ENCODE measurements around the gene KCNH6. TPM values are rescaled to one million over a fixed set of nuclear protein-coding genes. Genes with fewer than 3 reads are reported as not detected.

Gene KCNH6
- total and polyA plus RNA-seq, 5 donors from 2014 or later: not detected

GRCh38 chr17:63534816-63535455 is 11.8 kb downstream of the KCNH6 start:
- Histone ChIP-seq H3K27me3 (ENCODE audit: control insufficient read depth, insufficient read depth, low read length) (no peaks in the 10 kb centered on the region), H3K4me3 (ENCODE audit: low read depth, low read length) (no peak overlapping the region), H3K36me3 (ENCODE audit: control insufficient read depth, insufficient read depth, low read length) (no peaks in the 10 kb centered on the region), H3K4me1 (ENCODE audit: control insufficient read depth, insufficient read depth, low read length, poor library complexity, severe bottlenecking) (peaks cover 6% of the 10 kb centered on the region), H3K27ac (ENCODE audit: insufficient read depth, low read length, poor library complexity, severe bottlenecking) (no peak overlapping the region), H3K9me3 (ENCODE audit: control insufficient read depth in 2 of 2, low read length in 2 of 2) (no peaks in the 10 kb centered on the region)
- Mint-ChIP-seq H3K27ac (no peak overlapping the region), H3K36me3 (no peaks in the 10 kb centered on the region), H3K4me1 (peaks cover 0 to 11% (median 0%) of the 10 kb centered on the region in 4 donors), H3K4me3 (no peak overlapping the region), H3K27me3 (peaks cover 15% of the 10 kb centered on the region), H3K9me3 (peaks cover 0 to 4% (median 0%) of the 10 kb centered on the region in 7 donors)
- ATAC-seq (ENCODE audit: low read depth in 2 of 2) (no peak), DNase-seq (no peak)

GRCh38 chr17:63535640-63536039 is 12.5 kb downstream of the KCNH6 start:
- no peak for ATAC-seq (ENCODE audit: low read depth in 2 of 2)
- Histone ChIP-seq H3K9me3 (ENCODE audit: control insufficient read depth in 2 of 2, low read length in 2 of 2) (no peaks in the 10 kb centered on the region), H3K27ac (ENCODE audit: insufficient read depth, low read length, poor library complexity, severe bottlenecking) (no peak overlapping the region), H3K4me1 (ENCODE audit: control insufficient read depth, insufficient read depth, low read length, poor library complexity, severe bottlenecking) (peaks cover 6% of the 10 kb centered on the region), H3K27me3 (ENCODE audit: control insufficient read depth, insufficient read depth, low read length) (no peaks in the 10 kb centered on the region), H3K36me3 (ENCODE audit: control insufficient read depth, insufficient read depth, low read length) (no peaks in the 10 kb centered on the region), H3K4me3 (ENCODE audit: low read depth, low read length) (no peak overlapping the region)
- no peaks in the 10 kb centered on the region for H3K36me3 Mint-ChIP-seq
- peaks cover 0 to 11% (median 0%) of the 10 kb centered on the region in 4 donors for H3K4me1 Mint-ChIP-seq
- H3K27me3 Mint-ChIP-seq: peaks cover 15% of the 10 kb centered on the region
- H3K27ac Mint-ChIP-seq: no peak overlapping the region
- H3K9me3 Mint-ChIP-seq: peaks cover 0 to 4% (median 0%) of the 10 kb centered on the region in 7 donors
- no peak overlapping the region for H3K4me3 Mint-ChIP-seq
- no peak for DNase-seq

- no peak for ATAC-seq (ENCODE audit: low read depth in 2 of 2)
- H3K27ac Mint-ChIP-seq: no peak overlapping the region
- Histone ChIP-seq H3K9me3 (ENCODE audit: control insufficient read depth in 2 of 2, low read length in 2 of 2) (no peaks in the 10 kb centered on the region), H3K27me3 (ENCODE audit: control insufficient read depth, insufficient read depth, low read length) (no peaks in the 10 kb centered on the region), H3K36me3 (ENCODE audit: control insufficient read depth, insufficient read depth, low read length) (no peaks in the 10 kb centered on the region), H3K4me1 (ENCODE audit: control insufficient read depth, insufficient read depth, low read length, poor library complexity, severe bottlenecking) (peaks cover 6% of the 10 kb centered on the region), H3K27ac (ENCODE audit: insufficient read depth, low read length, poor library complexity, severe bottlenecking) (no peak overlapping the region), H3K4me3 (ENCODE audit: low read depth, low read length) (no peak overlapping the region)
- peaks cover 26% of the 10 kb centered on the region for H3K27me3 Mint-ChIP-seq
- DNase-seq: no peak
- H3K4me3 Mint-ChIP-seq: no peak overlapping the region
- peaks cover 0 to 11% (median 0%) of the 10 kb centered on the region in 4 donors for H3K4me1 Mint-ChIP-seq
- no peaks in the 10 kb centered on the region for H3K36me3 Mint-ChIP-seq
- peaks cover 0 to 4% (median 0%) of the 10 kb centered on the region in 7 donors for H3K9me3 Mint-ChIP-seq
Measured at GRCh38 chr17:63537001-63537400, 13.8 kb downstream of the KCNH6 start.

- DNase-seq (no peak), ATAC-seq (ENCODE audit: low read depth in 2 of 2) (peak in 1 of 2 donors; percentile 22)
- Mint-ChIP-seq H3K4me1 (peaks cover 0 to 11% (median 0%) of the 10 kb centered on the region in 4 donors), H3K9me3 (peaks cover 0 to 4% (median 0%) of the 10 kb centered on the region in 7 donors), H3K36me3 (no peaks in the 10 kb centered on the region), H3K27me3 (peaks cover 26% of the 10 kb centered on the region), H3K27ac (no peak overlapping the region), H3K4me3 (peak overlapping the region in 1 of 4 donors; percentile 58)
- no peak overlapping the region for H3K27ac ChIP-seq (ENCODE audit: insufficient read depth, low read length, poor library complexity, severe bottlenecking)
- no peaks in the 10 kb centered on the region for H3K36me3 ChIP-seq (ENCODE audit: control insufficient read depth, insufficient read depth, low read length)
- no peaks in the 10 kb centered on the region for H3K27me3 ChIP-seq (ENCODE audit: control insufficient read depth, insufficient read depth, low read length)
- H3K4me3 ChIP-seq (ENCODE audit: low read depth, low read length): no peak overlapping the region
- H3K4me1 ChIP-seq (ENCODE audit: control insufficient read depth, insufficient read depth, low read length, poor library complexity, severe bottlenecking): peaks cover 6% of the 10 kb centered on the region
- no peaks in the 10 kb centered on the region for H3K9me3 ChIP-seq (ENCODE audit: control insufficient read depth in 2 of 2, low read length in 2 of 2)
Measured at GRCh38 chr17:63537991-63538692, 15.0 kb downstream of the KCNH6 start.

DNA sequence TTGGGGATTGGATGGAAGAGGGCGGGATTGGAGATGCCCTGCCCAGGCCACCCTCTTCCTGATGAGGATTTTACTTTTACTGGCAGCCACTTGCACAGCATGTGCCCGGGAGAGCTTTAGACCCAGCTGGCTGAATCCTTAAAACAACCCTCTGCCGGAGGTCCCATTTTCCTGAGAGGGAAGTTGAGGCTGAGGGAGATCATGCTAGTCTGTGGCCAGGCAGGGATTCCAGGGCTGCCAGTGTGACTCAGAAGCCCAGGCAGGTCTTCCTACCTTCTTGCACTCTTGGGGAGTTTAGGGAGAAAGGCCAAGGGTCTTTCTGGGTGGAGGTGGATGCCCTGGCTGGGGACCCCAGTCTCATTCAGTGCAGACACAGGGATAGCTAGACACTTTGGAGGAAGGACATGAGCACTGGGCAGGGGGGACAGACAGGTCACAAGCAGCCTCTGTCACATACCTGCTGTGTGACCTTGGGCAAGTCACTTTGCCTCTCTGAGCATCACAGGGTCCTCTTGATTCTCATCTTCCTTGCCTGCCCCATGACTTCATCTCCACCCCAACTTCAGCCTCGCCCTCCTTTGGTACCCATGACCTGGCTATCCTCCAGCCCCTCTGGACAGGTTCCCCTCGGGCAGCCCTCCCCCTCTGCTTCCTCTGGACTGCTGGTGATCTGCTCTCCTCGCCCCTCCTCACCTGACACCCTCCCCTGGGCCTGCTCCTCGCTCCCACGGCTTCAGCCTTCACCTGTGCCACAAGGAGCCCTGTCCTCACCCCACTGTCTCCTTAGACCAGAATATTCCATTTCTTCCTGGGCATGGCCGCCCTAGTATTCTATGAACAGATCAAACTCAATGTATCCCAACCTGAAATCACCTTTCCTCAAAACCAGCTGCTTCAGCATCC is 15.8 kb downstream of the KCNH6 start:
- H3K4me3 Mint-ChIP-seq: no peak overlapping the region
- no peak overlapping the region for H3K27ac Mint-ChIP-seq
- no peaks in the 10 kb centered on the region for H3K36me3 Mint-ChIP-seq
- Histone ChIP-seq H3K9me3 (ENCODE audit: control insufficient read depth in 2 of 2, low read length in 2 of 2) (no peaks in the 10 kb centered on the region), H3K4me1 (ENCODE audit: control insufficient read depth, insufficient read depth, low read length, poor library complexity, severe bottlenecking) (peaks cover 6% of the 10 kb centered on the region), H3K27ac (ENCODE audit: insufficient read depth, low read length, poor library complexity, severe bottlenecking) (no peak overlapping the region), H3K27me3 (ENCODE audit: control insufficient read depth, insufficient read depth, low read length) (no peaks in the 10 kb centered on the region), H3K4me3 (ENCODE audit: low read depth, low read length) (no peak overlapping the region), H3K36me3 (ENCODE audit: control insufficient read depth, insufficient read depth, low read length) (no peaks in the 10 kb centered on the region)
- H3K4me1 Mint-ChIP-seq: peaks cover 0 to 11% (median 0%) of the 10 kb centered on the region in 4 donors
- H3K27me3 Mint-ChIP-seq: peaks cover 26% of the 10 kb centered on the region
- DNase-seq (no peak), ATAC-seq (ENCODE audit: low read depth in 2 of 2) (no peak)
- H3K9me3 Mint-ChIP-seq: peaks cover 0 to 4% (median 0%) of the 10 kb centered on the region in 7 donors

DNA sequence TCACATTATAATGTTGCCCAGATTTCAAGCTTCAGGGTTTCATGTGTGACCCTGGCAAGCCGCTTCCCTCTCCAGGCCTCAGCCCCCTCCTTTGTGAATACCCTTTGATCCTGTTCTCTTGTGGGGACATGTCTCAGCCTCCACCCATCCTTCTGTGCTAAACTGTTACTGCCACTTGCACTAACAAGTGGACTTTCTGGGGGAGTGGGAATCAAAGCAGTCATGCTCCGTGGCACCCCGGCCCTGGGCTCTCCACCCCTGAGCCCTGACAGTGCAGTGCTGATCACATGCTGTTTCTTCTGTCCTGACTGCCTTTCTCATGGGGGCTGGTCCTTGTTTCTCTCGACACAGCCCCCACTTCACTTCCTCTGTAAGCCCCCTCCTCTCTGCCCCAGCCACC is 17.4 kb downstream of the KCNH6 start:
- ATAC-seq (ENCODE audit: low read depth in 2 of 2) (no peak), DNase-seq (no peak)
- Mint-ChIP-seq H3K4me1 (peaks cover 0 to 11% (median 0%) of the 10 kb centered on the region in 4 donors), H3K36me3 (no peaks in the 10 kb centered on the region), H3K9me3 (peaks cover 0 to 2% (median 0%) of the 10 kb centered on the region in 7 donors), H3K4me3 (peak overlapping the region in 1 of 4 donors; percentile 54), H3K27ac (no peak overlapping the region), H3K27me3 (peaks cover 26% of the 10 kb centered on the region)
- no peaks in the 10 kb centered on the region for H3K27me3 ChIP-seq (ENCODE audit: control insufficient read depth, insufficient read depth, low read length)
- H3K36me3 ChIP-seq (ENCODE audit: control insufficient read depth, insufficient read depth, low read length): no peaks in the 10 kb centered on the region
- H3K9me3 ChIP-seq (ENCODE audit: control insufficient read depth in 2 of 2, low read length in 2 of 2): no peaks in the 10 kb centered on the region
- H3K4me1 ChIP-seq (ENCODE audit: control insufficient read depth, insufficient read depth, low read length, poor library complexity, severe bottlenecking): peaks cover 6% of the 10 kb centered on the region
- H3K4me3 ChIP-seq (ENCODE audit: low read depth, low read length): no peak overlapping the region
- H3K27ac ChIP-seq (ENCODE audit: insufficient read depth, low read length, poor library complexity, severe bottlenecking): no peak overlapping the region

GRCh38 chr17:63542218-63542545 is 19.0 kb downstream of the KCNH6 start:
- Histone ChIP-seq H3K27ac (ENCODE audit: insufficient read depth, low read length, poor library complexity, severe bottlenecking) (no peak overlapping the region), H3K4me1 (ENCODE audit: control insufficient read depth, insufficient read depth, low read length, poor library complexity, severe bottlenecking) (peaks cover 6% of the 10 kb centered on the region), H3K4me3 (ENCODE audit: low read depth, low read length) (no peak overlapping the region), H3K36me3 (ENCODE audit: control insufficient read depth, insufficient read depth, low read length) (no peaks in the 10 kb centered on the region), H3K9me3 (ENCODE audit: control insufficient read depth in 2 of 2, low read length in 2 of 2) (no peaks in the 10 kb centered on the region), H3K27me3 (ENCODE audit: control insufficient read depth, insufficient read depth, low read length) (no peaks in the 10 kb centered on the region)
- no peak overlapping the region for H3K4me3 Mint-ChIP-seq
- DNase-seq (no peak), ATAC-seq (ENCODE audit: low read depth in 2 of 2) (no peak)
- no peaks in the 10 kb centered on the region for H3K36me3 Mint-ChIP-seq
- peaks cover 0 to 2% (median 0%) of the 10 kb centered on the region in 7 donors for H3K9me3 Mint-ChIP-seq
- H3K27me3 Mint-ChIP-seq: peaks cover 25% of the 10 kb centered on the region
- H3K27ac Mint-ChIP-seq: no peak overlapping the region
- peaks cover 0 to 11% (median 0%) of the 10 kb centered on the region in 4 donors for H3K4me1 Mint-ChIP-seq
